GM23338 (cell line): ENCODE measurements around the gene CNPPD1. TPM values are rescaled to one million over a fixed set of nuclear protein-coding genes. Genes with fewer than 3 reads are reported as not detected.

Experiments used
- ATAC-seq: fragments of 200-7000 bp; cut with Tn5 transposase; 3 replicates; pipeline ENCODE4 v1.9.1; 2020
- DNase-seq: peaks from one replicate; pipeline ENCODE4 v3.0.0-alpha.2; 2015; ENCODE audit warnings: low spot score
- H2AFZ ChIP-seq: fragments of 200-600 bp; sonication (generic); 2 replicates; pipeline ENCODE4 v1.8.0; 2016; ENCODE audit warnings: antibody characterized with exemption, mild to moderate bottlenecking, moderate library complexity
- H3F3A ChIP-seq: fragments of 200-600 bp; sonication (generic); replicated peaks from 2 replicates; pipeline ENCODE4 v1.8.0; 2017; ENCODE audit warnings: antibody characterized with exemption, mixed run types, low read depth
- H3K27ac ChIP-seq: fragments of 200-600 bp; sonication (generic); 2 replicates; pipeline ENCODE4 v1.6.1; 2016; ENCODE audit warnings: low read depth
- H3K27me3 ChIP-seq: fragments of 200-600 bp; sonication (generic); 2 replicates; pipeline ENCODE4 v1.8.0; 2016; ENCODE audit warnings: mild to moderate bottlenecking, mixed run types, moderate library complexity; ENCODE audit not compliant: insufficient read depth
- H3K36me3 ChIP-seq: fragments of 200-600 bp; sonication (generic); 2 replicates; pipeline ENCODE4 v1.8.0; 2016; ENCODE audit warnings: mild to moderate bottlenecking; ENCODE audit not compliant: insufficient read depth
- H3K4me1 ChIP-seq: fragments of 200-600 bp; sonication (generic); 2 replicates; pipeline ENCODE4 v1.8.0; 2016; ENCODE audit warnings: mild to moderate bottlenecking, moderate library complexity; ENCODE audit not compliant: insufficient read depth
- H3K4me2 ChIP-seq: fragments of 200-600 bp; sonication (generic); 2 replicates; pipeline ENCODE4 v1.7.1; 2017; ENCODE audit warnings: mixed run types
- H3K4me3 ChIP-seq: fragments of 200-600 bp; sonication (generic); 2 replicates; pipeline ENCODE4 v1.6.1; 2016; ENCODE audit warnings: mixed run types
- H3K79me2 ChIP-seq: fragments of 200-600 bp; sonication (generic); replicated peaks from 2 replicates; pipeline ENCODE4 v1.8.0; 2017; ENCODE audit warnings: mild to moderate bottlenecking; ENCODE audit not compliant: insufficient read depth
- H3K9me2 ChIP-seq: fragments of 200-600 bp; sonication (generic); 2 replicates; pipeline ENCODE4 v1.8.0; 2017; ENCODE audit not compliant: insufficient read depth
- H4K20me1 ChIP-seq: fragments of 200-600 bp; sonication (generic); replicated peaks from 2 replicates; pipeline ENCODE4 v1.8.0; 2017; ENCODE audit warnings: mild to moderate bottlenecking; ENCODE audit not compliant: insufficient read depth
- H3K27ac Mint-ChIP-seq: 2 replicates; pipeline ENCODE4 v1.8.0; 2020; ENCODE audit warnings: inconsistent platforms, mild to moderate bottlenecking, moderate library complexity, mixed read lengths
- H3K27me3 Mint-ChIP-seq: 3 replicates; pipeline ENCODE4 v1.8.0; 2022; ENCODE audit warnings: low read depth, mild to moderate bottlenecking, moderate library complexity, mixed read lengths, inconsistent platforms; ENCODE audit not compliant: insufficient read depth, poor library complexity
- H3K36me3 Mint-ChIP-seq: 3 replicates; pipeline ENCODE4 v1.8.0; 2021; ENCODE audit warnings: low read depth, mild to moderate bottlenecking, inconsistent platforms, moderate library complexity, mixed read lengths
- H3K4me1 Mint-ChIP-seq: 3 replicates; pipeline ENCODE4 v1.8.0; 2020; ENCODE audit warnings: mild to moderate bottlenecking, inconsistent platforms, mixed read lengths
- H3K4me3 Mint-ChIP-seq: 3 replicates; pipeline ENCODE4 v1.8.0; 2021; ENCODE audit warnings: moderate library complexity, mild to moderate bottlenecking, inconsistent platforms, mixed read lengths
- H3K9me3 Mint-ChIP-seq: 3 replicates; pipeline ENCODE4 v1.8.0; 2020; ENCODE audit warnings: moderate library complexity, mild to moderate bottlenecking, inconsistent platforms, mixed read lengths
- CREB1 ChIP-seq: fragments of 250-450 bp; sonication (Bioruptor Pico); IDR thresholded peaks from 2 replicates; pipeline ENCODE4 v1.5.0; 2020; ENCODE audit warnings: low read depth, mild to moderate bottlenecking, moderate library complexity
- EZH2phosphoT487 ChIP-seq: fragments of 200-600 bp; sonication (generic); IDR thresholded peaks from one replicate; pipeline ENCODE4 v1.8.1; 2018; ENCODE audit warnings: antibody characterized with exemption; ENCODE audit not compliant: unreplicated experiment
- JUNB ChIP-seq: IDR thresholded peaks from one replicate; pipeline ENCODE4 v1.6.1; 2016; ENCODE audit warnings: antibody characterized with exemption; ENCODE audit not compliant: unreplicated experiment
- POLR2AphosphoS5 ChIP-seq: IDR thresholded peaks from 2 replicates; pipeline ENCODE4 v1.6.1; 2016; ENCODE audit warnings: antibody characterized with exemption, low read depth
- REST ChIP-seq: IDR thresholded peaks from one replicate; pipeline ENCODE4 v1.6.1; 2018; ENCODE audit warnings: antibody characterized with exemption; ENCODE audit not compliant: unreplicated experiment
- ZNF114 ChIP-seq: fragments of 250-450 bp; sonication (Bioruptor Pico); IDR thresholded peaks from 2 replicates; pipeline ENCODE4 v1.5.0; 2020; ENCODE audit warnings: mild to moderate bottlenecking, moderate library complexity
- ZNF331 ChIP-seq: fragments of 250-450 bp; sonication (Bioruptor Pico); IDR thresholded peaks from 2 replicates; pipeline ENCODE4 v1.5.0; 2020; ENCODE audit warnings: low read depth, mild to moderate bottlenecking, moderate library complexity
- long read RNA-seq: library from polyadenylated mRNA; unstranded; transcript quantifications from one replicate; pipeline ENCODE4 v2.0.0, GENCODE V29; 2020; ENCODE audit not compliant: unreplicated experiment
- polyA plus RNA-seq: library from polyadenylated mRNA; unstranded; fragments of >200 nt; fragmentation: Nextera tagmentation; extraction: Ambion mirVana; gene quantifications from 2 replicates; pipeline ENCODE4 v1.2.1, GENCODE V29; 2016
- total RNA-seq: library from RNA; depleted of rRNA; stranded (reverse); fragments of >200 nt; shearing (Covaris generic); gene quantifications from 2 replicates; pipeline ENCODE4 v1.2.3, GENCODE V29; 2014; rRNA removed
- TF ChIP-seq, protein P1 (sequence below): IDR thresholded peaks from 2 replicates; pipeline ENCODE4 v1.6.1; 2016; ENCODE audit warnings: antibody characterized with exemption

The CNPPD1 gene
- 18.2 and 22.8 TPM in 2 replicates for total RNA-seq
- 17.4 and 18.0 TPM in 2 replicates for polyA plus RNA-seq
- long read RNA-seq, transcript CNPPD1-201 (8 exons, 2,060 nt), result major isoform, 22 of 33 reads
- long read RNA-seq, partial matches to known transcripts, result 5 of 33 reads
- long read RNA-seq, other reads (novel, unspliced or antisense), result 4 of 33 reads

- Mint-ChIP-seq H3K27ac (peak within 1 kb of the TSS; percentile 87), H3K36me3 (peaks cover 36% of the 10 kb centered on the region), H3K4me3 (peak within 1 kb of the TSS; percentile 90), H3K9me3 (no peaks in the 10 kb centered on the region; the same call in 2 of the 3 replicates), H3K4me1 (peaks cover 13% of the 10 kb centered on the region; the same call in 2 of the 3 replicates), H3K27me3 (peaks cover 15% of the 10 kb centered on the region)
- DNase-seq (peak; percentile 84), ATAC-seq (peak; percentile 75)
- peak within 1 kb of the TSS; percentile 92 for H2AFZ ChIP-seq
- peak within 1 kb of the TSS; percentile 71 for H3K4me3 ChIP-seq
- no peaks in the 10 kb centered on the region for H3K36me3 ChIP-seq
- H3K9me2 ChIP-seq, result no peaks in the 10 kb centered on the region
- H3K79me2 ChIP-seq, result peaks cover 7% of the 10 kb centered on the region
- H3F3A ChIP-seq, result peaks cover 20% of the 10 kb centered on the region
- H3K27me3 ChIP-seq, result no peaks in the 10 kb centered on the region
- TF ChIP-seq POLR2AphosphoS5 (peak; percentile 75), JUNB (no peak), REST (no peak), ZNF331 (no peak), CREB1 (peak; percentile 48), ZNF114 (CRISPR knock-in tag) (no peak)
- TF ChIP-seq, protein P1, sequence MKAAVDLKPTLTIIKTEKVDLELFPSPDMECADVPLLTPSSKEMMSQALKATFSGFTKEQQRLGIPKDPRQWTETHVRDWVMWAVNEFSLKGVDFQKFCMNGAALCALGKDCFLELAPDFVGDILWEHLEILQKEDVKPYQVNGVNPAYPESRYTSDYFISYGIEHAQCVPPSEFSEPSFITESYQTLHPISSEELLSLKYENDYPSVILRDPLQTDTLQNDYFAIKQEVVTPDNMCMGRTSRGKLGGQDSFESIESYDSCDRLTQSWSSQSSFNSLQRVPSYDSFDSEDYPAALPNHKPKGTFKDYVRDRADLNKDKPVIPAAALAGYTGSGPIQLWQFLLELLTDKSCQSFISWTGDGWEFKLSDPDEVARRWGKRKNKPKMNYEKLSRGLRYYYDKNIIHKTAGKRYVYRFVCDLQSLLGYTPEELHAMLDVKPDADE, result 0 out of 2 replicates have a peak, but pooled peaks have one; percentile 49
- H3K4me2 ChIP-seq, result peak within 1 kb of the TSS; percentile 95
- no peaks in the 10 kb centered on the region; the same call in 1 of the 2 replicates for H4K20me1 ChIP-seq
- peaks cover 13% of the 10 kb centered on the region for H3K4me1 ChIP-seq
- H3K27ac ChIP-seq, result peak within 1 kb of the TSS; percentile 92
Measured at GRCh38 chr2:219176818-219177551, at the start of gene CNPPD1. Gene CNPPD1 (minus strand): TSS chr2:219176925. CDS start chr2:219176828, 97 bp downstream.

GRCh38 chr2:219225350-219225749 lies 48.6 kb upstream of the CNPPD1 start:
- Mint-ChIP-seq H3K27ac (no peak overlapping the region), H3K27me3 (peaks cover 11% of the 10 kb centered on the region), H3K4me3 (no peak overlapping the region), H3K9me3 (peaks cover 2% of the 10 kb centered on the region; the same call in 1 of the 3 replicates), H3K36me3 (peaks cover 37% of the 10 kb centered on the region), H3K4me1 (peaks cover 9% of the 10 kb centered on the region)
- TF ChIP-seq EZH2phosphoT487, result no peak
- no peak for TF ChIP-seq CREB1
- no peak for ATAC-seq
- Histone ChIP-seq H4K20me1 (no peaks in the 10 kb centered on the region; the same call in 1 of the 2 replicates), H2AFZ (no peak overlapping the region), H3F3A (peaks cover 4% of the 10 kb centered on the region), H3K27ac (no peak overlapping the region), H3K9me2 (no peaks in the 10 kb centered on the region), H3K4me1 (peaks cover 5% of the 10 kb centered on the region), H3K27me3 (no peaks in the 10 kb centered on the region), H3K36me3 (0 out of 2 replicates have a peak, but pooled peaks cover 5% of the 10 kb centered on the region), H3K4me3 (no peak overlapping the region), H3K4me2 (no peak overlapping the region), H3K79me2 (peaks cover 4% of the 10 kb centered on the region; the same call in 1 of the 2 replicates)
- DNase-seq, result no peak
